HG03442 (cell line): ENCODE results near the gene MEIKIN.

Experiments used
- ATAC-seq: cut with Tn5 transposase; IDR thresholded peaks from one replicate; pipeline ENCODE4 v1.9.1; 2021; ENCODE audit warnings: mild to moderate bottlenecking, moderate library complexity; ENCODE audit not compliant: unreplicated experiment

The MEIKIN gene

GRCh38 chr5:131774652-131775367, 170.7 kb downstream of the MEIKIN start:
- ATAC-seq: no peak

DNA sequence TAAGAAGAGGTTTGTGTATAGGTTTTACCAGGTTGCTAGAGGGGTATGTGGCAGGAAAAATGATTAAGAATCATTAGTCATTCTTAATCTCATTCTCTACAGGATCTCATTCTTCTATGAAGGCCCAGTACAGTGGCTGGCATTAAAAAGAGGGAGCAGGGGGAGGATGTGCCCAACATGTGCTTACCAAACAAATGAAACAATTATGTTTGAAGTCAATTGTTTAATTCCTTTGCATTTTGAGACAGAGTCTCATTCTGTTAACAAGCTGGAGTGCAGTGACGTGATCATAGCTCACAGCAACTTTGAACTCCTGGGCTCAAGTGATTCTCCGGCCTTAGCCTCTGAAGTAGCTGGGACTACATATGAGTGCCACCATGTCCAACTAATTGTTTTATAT, 171.7 kb downstream of the MEIKIN start:
- no peak for ATAC-seq

DNA sequence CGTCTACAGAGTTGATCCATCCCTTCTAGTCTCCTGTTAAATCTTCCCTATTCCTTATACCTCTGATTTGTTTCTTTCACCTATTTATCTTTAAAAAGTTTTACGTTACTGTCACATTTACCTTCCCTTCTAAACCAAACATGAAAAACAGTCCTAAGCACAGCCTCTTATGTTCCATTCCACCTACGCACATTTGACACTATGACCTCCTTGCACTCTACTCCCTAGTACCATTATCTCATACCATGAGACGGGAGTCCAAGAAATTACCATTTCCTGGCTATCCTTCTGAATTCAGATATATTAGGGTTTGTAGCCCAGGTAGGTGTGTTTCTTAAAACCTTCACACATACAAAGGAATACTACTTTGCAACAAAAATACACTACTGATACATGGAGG, 173.8 kb downstream of the MEIKIN start:
- no peak for ATAC-seq

DNA sequence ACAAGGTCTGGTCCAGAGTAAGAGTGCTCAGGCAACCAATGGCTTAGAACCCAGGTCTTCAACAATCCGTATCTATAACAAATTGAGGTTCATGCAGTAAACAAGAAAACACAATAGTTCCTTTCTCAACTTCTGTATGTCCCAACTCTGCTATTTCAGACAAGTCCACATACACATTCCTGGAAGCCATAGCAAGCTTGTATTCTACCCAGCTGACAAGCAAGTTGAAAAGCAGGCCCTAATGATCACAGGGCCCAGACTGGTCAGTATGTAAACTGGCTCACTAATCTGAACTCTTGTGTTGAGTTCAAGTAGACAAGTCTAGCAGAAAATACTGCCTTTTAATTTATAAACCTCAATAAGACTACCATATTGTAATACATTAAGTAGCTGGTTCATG, 175.5 kb downstream of the MEIKIN start:
- ATAC-seq: no peak

- no peak for ATAC-seq
These were observed 176.1 kb downstream of the MEIKIN start for GRCh38 chr5:131769336-131769735.

GRCh38 chr5:131767891-131768290, 177.6 kb downstream of the MEIKIN start:
- no peak for ATAC-seq

GRCh38 chr5:131766689-131767088, 178.8 kb downstream of the MEIKIN start:
- no peak for ATAC-seq

DNA sequence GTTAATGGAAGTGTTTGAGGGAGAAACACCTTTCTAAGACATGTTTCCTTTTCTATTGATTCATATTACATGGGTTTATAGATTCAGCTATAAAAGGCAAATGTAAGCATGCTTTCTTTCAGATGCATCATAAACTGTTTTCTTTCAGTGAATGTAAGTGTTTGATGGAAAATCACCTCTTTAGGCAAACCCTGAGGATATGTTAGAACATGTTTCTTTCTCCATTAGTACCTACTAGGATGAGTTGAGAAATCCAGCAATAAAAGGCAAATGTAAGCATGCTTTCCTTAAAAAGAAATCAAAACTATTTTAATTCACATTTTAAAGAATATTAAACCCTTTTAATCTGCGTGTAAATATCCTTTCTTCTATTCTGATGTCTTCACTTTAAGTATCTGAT, 180.2 kb downstream of the MEIKIN start:
- ATAC-seq: no peak

GRCh38 chr5:131763968-131764367, 181.5 kb downstream of the MEIKIN start:
- ATAC-seq: no peak

- ATAC-seq: no peak
These were observed 184.7 kb downstream of the MEIKIN start for GRCh38 chr5:131760793-131761192.

DNA sequence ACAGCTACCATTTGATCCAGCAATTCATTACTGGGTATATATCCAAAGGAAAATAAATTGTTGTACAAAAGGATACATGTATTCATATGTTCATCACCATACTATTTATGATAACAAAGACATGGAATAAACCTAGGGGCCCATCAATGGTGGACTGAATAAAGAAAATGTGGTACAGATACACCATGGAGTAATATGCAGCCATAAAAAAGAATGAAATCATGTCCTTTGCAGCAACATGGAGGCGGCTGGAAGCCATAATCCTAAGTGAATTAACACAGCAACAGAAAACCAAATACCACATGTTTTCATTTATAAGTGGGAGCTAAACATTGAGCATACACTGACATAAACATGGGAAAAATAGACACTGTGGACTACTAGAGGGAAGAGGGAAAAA, 185.8 kb downstream of the MEIKIN start:
- ATAC-seq: no peak

GRCh38 chr5:131758520-131758900, 187.0 kb downstream of the MEIKIN start:
- ATAC-seq: peak; percentile 30

GRCh38 chr5:131757830-131758519, 187.5 kb downstream of the MEIKIN start:
- ATAC-seq: peak; percentile 46
